ENCODE data around the gene ITPK1. TPM values are rescaled to one million over a fixed set of nuclear protein-coding genes. Genes with fewer than 3 reads are reported as not detected.

Gene ITPK1
- total RNA-seq, 4 donors from 2014 or later: 132 to 172 (median 157) TPM

DNA sequence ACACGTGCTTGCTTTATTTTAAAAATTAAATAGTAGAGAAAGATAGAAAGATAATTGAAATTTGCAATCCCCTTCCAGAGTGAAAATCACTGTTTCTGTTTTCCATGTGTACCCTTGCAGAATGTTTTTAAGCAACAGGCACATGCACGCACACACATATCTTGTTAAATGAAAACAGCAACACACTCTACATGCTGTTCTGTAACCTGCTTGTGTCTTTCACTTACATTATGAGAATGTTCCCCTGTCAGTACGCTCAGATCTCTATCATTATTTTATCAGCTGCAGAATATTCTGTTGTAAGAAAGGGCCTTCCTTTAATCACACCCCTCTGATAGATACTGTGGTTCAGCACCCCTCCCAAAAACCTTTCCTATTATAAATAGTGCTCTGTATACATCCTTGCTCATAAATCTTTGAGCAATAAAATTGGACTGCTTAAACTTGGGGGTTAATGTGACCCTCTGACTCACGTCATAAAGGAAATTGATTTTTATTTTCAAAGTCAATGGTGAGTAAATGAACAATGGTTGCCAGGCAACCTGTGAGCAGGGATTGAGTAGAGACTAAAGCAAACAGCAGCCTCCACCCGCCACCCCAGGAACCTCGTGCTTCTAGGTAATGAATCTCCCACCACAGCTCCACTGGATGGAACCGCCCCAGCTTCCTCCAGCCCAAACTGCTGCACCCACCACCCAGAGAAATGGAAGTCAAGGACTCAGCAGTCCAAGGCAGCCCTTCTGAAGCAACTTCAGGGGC is 224.7 kb downstream of the ITPK1 start:
- H3K4me1 ChIP-seq: no peaks in the 10 kb centered on the region
- no peaks in the 10 kb centered on the region for H3K27me3 ChIP-seq
- no peaks in the 10 kb centered on the region for H3K36me3 ChIP-seq
- H3K27ac ChIP-seq: no peak overlapping the region
- no peak for DNase-seq
- H3K4me3 ChIP-seq: no peak overlapping the region
- peaks cover 0 to 14% (median 0%) of the 10 kb centered on the region in 4 donors for H3K9me3 ChIP-seq
- TF ChIP-seq, protein P1, sequence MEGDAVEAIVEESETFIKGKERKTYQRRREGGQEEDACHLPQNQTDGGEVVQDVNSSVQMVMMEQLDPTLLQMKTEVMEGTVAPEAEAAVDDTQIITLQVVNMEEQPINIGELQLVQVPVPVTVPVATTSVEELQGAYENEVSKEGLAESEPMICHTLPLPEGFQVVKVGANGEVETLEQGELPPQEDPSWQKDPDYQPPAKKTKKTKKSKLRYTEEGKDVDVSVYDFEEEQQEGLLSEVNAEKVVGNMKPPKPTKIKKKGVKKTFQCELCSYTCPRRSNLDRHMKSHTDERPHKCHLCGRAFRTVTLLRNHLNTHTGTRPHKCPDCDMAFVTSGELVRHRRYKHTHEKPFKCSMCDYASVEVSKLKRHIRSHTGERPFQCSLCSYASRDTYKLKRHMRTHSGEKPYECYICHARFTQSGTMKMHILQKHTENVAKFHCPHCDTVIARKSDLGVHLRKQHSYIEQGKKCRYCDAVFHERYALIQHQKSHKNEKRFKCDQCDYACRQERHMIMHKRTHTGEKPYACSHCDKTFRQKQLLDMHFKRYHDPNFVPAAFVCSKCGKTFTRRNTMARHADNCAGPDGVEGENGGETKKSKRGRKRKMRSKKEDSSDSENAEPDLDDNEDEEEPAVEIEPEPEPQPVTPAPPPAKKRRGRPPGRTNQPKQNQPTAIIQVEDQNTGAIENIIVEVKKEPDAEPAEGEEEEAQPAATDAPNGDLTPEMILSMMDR (IDR thresholded peaks at IDR 0.05): no peak
- TF ChIP-seq POLR2A (IDR thresholded peaks at IDR 0.05): no peak

DNA sequence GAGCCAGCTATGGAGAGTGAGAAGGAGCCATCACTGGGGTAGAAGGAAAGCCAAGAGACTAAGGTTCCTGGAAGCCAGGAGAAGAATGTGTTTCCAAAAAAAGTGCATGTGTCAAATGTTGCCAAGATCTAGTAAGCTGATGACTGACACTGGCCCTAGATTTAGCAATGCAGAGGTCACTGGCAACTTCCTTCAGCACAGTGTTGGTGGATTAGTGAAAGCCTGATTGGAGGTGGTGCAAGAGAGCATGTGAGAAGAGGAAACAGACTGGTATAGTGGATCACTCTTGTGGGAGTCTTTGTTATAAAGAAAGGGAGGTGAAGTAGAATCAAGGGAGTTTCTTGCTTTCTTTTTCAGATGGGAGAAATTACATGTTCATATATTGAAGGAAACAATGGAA is 226.8 kb downstream of the ITPK1 start:
- DNase-seq: no peak
- no peak overlapping the region for H3K4me3 ChIP-seq
- H3K36me3 ChIP-seq: no peaks in the 10 kb centered on the region
- H3K27ac ChIP-seq: no peak overlapping the region
- TF ChIP-seq, protein P1 (IDR thresholded peaks at IDR 0.05): no peak
- no peak for TF ChIP-seq POLR2A (IDR thresholded peaks at IDR 0.05)
- H3K27me3 ChIP-seq: no peaks in the 10 kb centered on the region
- no peaks in the 10 kb centered on the region for H3K4me1 ChIP-seq
- peaks cover 0 to 10% (median 0%) of the 10 kb centered on the region in 4 donors for H3K9me3 ChIP-seq

DNA sequence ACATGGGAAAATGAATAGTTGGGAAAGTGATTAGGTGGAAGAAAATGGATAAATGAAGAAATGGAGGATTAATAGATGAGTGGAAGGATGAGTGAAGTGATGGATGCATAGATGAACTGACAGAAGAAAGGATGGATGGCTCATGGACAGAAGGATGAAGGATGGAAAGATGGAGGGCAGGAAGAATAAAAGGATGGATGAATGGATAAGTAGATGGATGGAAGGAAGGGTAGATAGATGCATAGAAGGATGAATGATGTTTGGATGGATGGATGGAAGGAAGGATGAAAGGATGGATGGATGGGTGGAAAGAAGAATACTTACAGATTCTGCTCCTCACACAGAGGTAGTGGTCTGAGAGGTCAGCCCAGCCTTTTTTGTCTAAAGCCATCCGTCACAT is 228.6 kb downstream of the ITPK1 start:
- H3K4me3 ChIP-seq: no peak overlapping the region
- no peaks in the 10 kb centered on the region for H3K9me3 ChIP-seq
- H3K4me1 ChIP-seq: no peaks in the 10 kb centered on the region
- no peak for TF ChIP-seq POLR2A (IDR thresholded peaks at IDR 0.05)
- TF ChIP-seq, protein P1 (IDR thresholded peaks at IDR 0.05): no peak
- H3K27ac ChIP-seq: no peak overlapping the region
- no peaks in the 10 kb centered on the region for H3K27me3 ChIP-seq
- H3K36me3 ChIP-seq: no peaks in the 10 kb centered on the region
- DNase-seq: no peak

Other genes with a start within 250 kb of the ITPK1 start
- gene CHGA, start 192.8 kb downstream of the ITPK1 start, total RNA-seq: 100 to 1,000 TPM; 116 to 425 (median 310) TPM
- 10 to 100 TPM; 12.4 to 18.9 (median 16.5) TPM for gene MOAP1, start 69.0 kb upstream of the ITPK1 start, total RNA-seq
- gene LYSET, start 69.4 kb upstream of the ITPK1 start, total RNA-seq: 1 to 10 TPM; 6.0 to 9.9 (median 8.3) TPM
- gene GON7, start 91.1 kb upstream of the ITPK1 start, total RNA-seq: 10 to 100 TPM in 2 of 4 donors, 1 to 10 TPM in 2; 7.3 to 16.8 (median 10.8) TPM
- 10 to 100 TPM; 13.7 to 20.2 (median 15.8) TPM for gene UBR7, start 91.3 kb upstream of the ITPK1 start, total RNA-seq
- gene BTBD7, start 217.1 kb upstream of the ITPK1 start, total RNA-seq: 10 to 100 TPM; 28.1 to 38.1 (median 32.2) TPM
- gene COX8C, start 231.3 kb upstream of the ITPK1 start, total RNA-seq: not detected